Naive thymus-derived CD4-positive, alpha-beta T cell (primary cell): Measurements from ENCODE around the gene C3orf18. TPM values are rescaled to one million over a fixed set of nuclear protein-coding genes. Genes with fewer than 3 reads are reported as not detected.

ENCODE experiments used
- ATAC-seq: fragments of 150-1000 bp; cut with Tn5 transposase; 2 replicates; pipeline ENCODE4 v1.10.0; 2021; ENCODE audit warnings: mild to moderate bottlenecking, moderate library complexity
- CTCF ChIA-PET: fragments of 350-600 bp; sonication (Branson Sonifier 250); formaldehyde crosslinking; loops from one replicate; lab custom pipeline; 2021; ENCODE audit warnings: antibody characterized with exemption; lab: Charles Lee
- POLR2A ChIA-PET: fragments of 350-600 bp; sonication (Branson Sonifier 250); formaldehyde crosslinking; loops from one replicate; lab custom pipeline; 2021; ENCODE audit warnings: antibody characterized with exemption, inconsistent platforms; lab: Charles Lee
- DNase-seq, 9 donors: peaks; one replicate each; pipeline versions ENCODE4 v3.0.0 to v3.0.0-alpha.2; 2020 to 2022; ENCODE audit warnings: mixed read lengths in 1 of 9
- H3K27ac ChIP-seq: one replicate; pipeline ENCODE4 v1.7.0; 2013; ENCODE audit warnings: mild to moderate bottlenecking, low read depth, low read length, moderate library complexity
- H3K27me3 ChIP-seq, 2 donors: one replicate each; pipeline ENCODE4 v1.7.0; 2013; ENCODE audit warnings: low read length in 2 of 2, mild to moderate bottlenecking in 2 of 2, moderate library complexity in 2 of 2; ENCODE audit not compliant: control insufficient read depth in 2 of 2, insufficient read depth in 2 of 2
- H3K36me3 ChIP-seq, 3 experiments: 1 replicate in 2 of 3; 2 replicates in 1 of 3; pipeline ENCODE4 v1.7.0; 2013; ENCODE audit warnings: low read length in 3 of 3, mild to moderate bottlenecking in 3 of 3, moderate library complexity in 1 of 3; ENCODE audit not compliant: insufficient read depth in 3 of 3, control insufficient read depth in 2 of 3
- H3K4me1 ChIP-seq, 2 donors: one replicate each; pipeline ENCODE4 v1.7.0; 2013; ENCODE audit warnings: low read length in 2 of 2, mild to moderate bottlenecking in 2 of 2, moderate library complexity in 1 of 2; ENCODE audit not compliant: control insufficient read depth in 2 of 2, insufficient read depth in 2 of 2
- H3K4me3 ChIP-seq: 2 replicates; pipeline ENCODE4 v1.7.0; 2013; ENCODE audit warnings: mild to moderate bottlenecking, low read length
- H3K9me3 ChIP-seq, 3 experiments: 1 replicate in 2 of 3; 2 replicates in 1 of 3; pipeline ENCODE4 v1.7.0; 2013; ENCODE audit warnings: low read length in 3 of 3; ENCODE audit not compliant: control insufficient read depth in 2 of 3
- H3K27ac Mint-ChIP-seq, 9 donors: one replicate each; pipeline ENCODE4 v1.8.0; 2020 to 2022; ENCODE audit warnings: mixed read lengths in 9 of 9, mild to moderate bottlenecking in 8 of 9, moderate library complexity in 5 of 9, inconsistent platforms in 2 of 9
- H3K27me3 Mint-ChIP-seq, 5 donors: one replicate each; pipeline ENCODE4 v1.8.0; 2021 to 2022; ENCODE audit warnings: mixed read lengths in 5 of 5, mild to moderate bottlenecking in 1 of 5
- H3K36me3 Mint-ChIP-seq, 5 donors: one replicate each; pipeline ENCODE4 v1.8.0; 2020 to 2022; ENCODE audit warnings: mixed read lengths in 5 of 5, mild to moderate bottlenecking in 3 of 5, inconsistent platforms in 1 of 5
- H3K4me1 Mint-ChIP-seq, 7 donors: one replicate each; pipeline ENCODE4 v1.8.0; 2020 to 2022; ENCODE audit warnings: mixed read lengths in 7 of 7, mild to moderate bottlenecking in 3 of 7, inconsistent platforms in 1 of 7
- H3K4me3 Mint-ChIP-seq, 10 donors: one replicate each; pipeline ENCODE4 v1.8.0; 2020 to 2022; ENCODE audit warnings: mild to moderate bottlenecking in 10 of 10, mixed read lengths in 10 of 10, moderate library complexity in 6 of 10, inconsistent platforms in 2 of 10
- H3K9me3 Mint-ChIP-seq, 11 donors: one replicate each; pipeline ENCODE4 v1.8.0; 2020 to 2022; ENCODE audit warnings: mixed read lengths in 11 of 11, mild to moderate bottlenecking in 4 of 11, inconsistent platforms in 1 of 11, moderate library complexity in 1 of 11
- intact Hi-C, 2 donors: fragments of 100-400 bp; cut with micrococcal nuclease; formaldehyde crosslinking; loops; one replicate each; pipeline ENCODE4 v1.15.1; 2023
- polyA plus RNA-seq, 2 donors: library from polyadenylated mRNA; unstranded; fragments of 300-500 nt; fragmentation: Illumina TruSeq; gene quantifications; one replicate each; pipeline ENCODE4 v1.2.3, GENCODE V29; 2021
- total RNA-seq, 6 experiments: library from RNA in 5 of 6; stranded (reverse) in 5 of 6; gene quantifications; 1 replicate in 5 of 6; 2 replicates in 1 of 6; pipeline ENCODE4 v1.2.3 and lab custom pipeline; 2021 to 2026

C3orf18 gene
- total and polyA plus RNA-seq, 7 experiments from 2014 or later, result 11.1 to 67.5 (median 16.4) TPM

DNA sequence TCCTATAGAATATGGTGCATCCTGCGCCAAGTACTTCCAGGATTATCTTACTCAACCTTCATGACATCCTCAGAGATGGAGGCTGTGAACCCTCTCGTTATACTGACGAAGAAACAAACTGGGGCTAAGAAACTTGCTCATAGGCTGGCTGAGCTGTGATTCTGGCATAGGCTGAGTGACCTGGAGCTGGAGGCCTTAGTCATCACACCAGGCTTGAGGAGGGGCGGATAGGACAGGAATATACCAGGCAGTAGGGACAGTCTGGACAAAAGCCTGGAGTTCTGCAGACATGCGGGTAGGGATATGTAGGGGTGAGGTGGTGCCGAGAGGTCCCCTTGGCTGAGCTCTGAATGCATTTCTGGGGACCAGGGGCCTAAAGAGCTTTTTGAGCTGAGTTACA is 19.8 kb upstream of the C3orf18 start:
- Histone ChIP-seq H3K4me3 (no peak overlapping the region), H3K36me3 (peaks cover 0 to 22% (median 0%) of the 10 kb centered on the region in 3 experiments), H3K9me3 (no peaks in the 10 kb centered on the region), H3K4me1 (peaks cover 42 to 47% of the 10 kb centered on the region in 2 donors), H3K27ac (no peak overlapping the region), H3K27me3 (no peaks in the 10 kb centered on the region)
- ChIA-PET CTCF (interaction anchor here (0.9 to 11.1 kb wide), 4 partner anchors 11 to 24 kb away, joined by 3 to 268 read pairs (median 48); partner anchors contain the start of genes C3orf18, CISH, HEMK1 and MAPKAPK3), POLR2A (interaction anchor here (1.1 to 11.1 kb wide), 3 partner anchors 10 to 20 kb away, joined by 3 to 410 read pairs (median 130); partner anchors contain the start of genes C3orf18, CISH, HEMK1 and MAPKAPK3)
- peaks cover 27 to 85% (median 53%) of the 10 kb centered on the region in 7 donors for H3K4me1 Mint-ChIP-seq
- peaks cover 0 to 20% (median 3%) of the 10 kb centered on the region in 5 donors for H3K36me3 Mint-ChIP-seq
- H3K27me3 Mint-ChIP-seq, result no peaks in the 10 kb centered on the region
- DNase-seq (no peak), ATAC-seq (no peak)
- peak overlapping the region in 8 of 9 donors; percentile 37 to 95 (median 82) for H3K27ac Mint-ChIP-seq
- intact Hi-C loops, result no loop called here
- peak overlapping the region in 7 of 10 donors; percentile 6 to 67 (median 25) for H3K4me3 Mint-ChIP-seq
- no peaks in the 10 kb centered on the region for H3K9me3 Mint-ChIP-seq

DNA sequence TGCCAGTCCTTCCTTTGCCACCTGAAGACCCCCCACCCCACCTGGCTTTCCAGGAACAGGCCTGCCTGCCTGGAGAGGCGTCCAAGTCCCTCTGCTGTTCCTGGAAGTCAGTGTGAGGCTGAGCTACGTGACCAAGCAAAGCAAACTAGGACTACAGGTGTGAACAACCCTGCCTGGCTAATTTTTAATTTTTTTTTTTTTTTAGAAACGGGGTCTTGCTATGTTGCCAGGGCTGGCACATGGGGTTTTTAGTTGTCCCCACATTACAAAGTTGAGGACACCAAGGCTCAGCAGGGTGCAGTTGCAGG is 19.2 kb upstream of the C3orf18 start:
- peak overlapping the region in 5 of 9 donors; percentile 32 to 95 (median 82) for H3K27ac Mint-ChIP-seq
- intact Hi-C loops, result no loop called here
- ChIA-PET CTCF (interaction anchor here (1.0 to 11.1 kb wide), 4 partner anchors 16 to 67 kb away, joined by 3 to 268 read pairs (median 49); partner anchors contain the start of genes C3orf18, CISH, HEMK1 and MAPKAPK3), POLR2A (interaction anchor here (1.1 to 11.1 kb wide), 3 partner anchors 11 to 21 kb away, joined by 3 to 410 read pairs (median 130); partner anchors contain the start of genes C3orf18, CISH, HEMK1 and MAPKAPK3)
- Histone ChIP-seq H3K4me3 (no peak overlapping the region), H3K27me3 (no peaks in the 10 kb centered on the region), H3K27ac (no peak overlapping the region), H3K4me1 (peaks cover 41 to 44% of the 10 kb centered on the region in 2 donors), H3K36me3 (peaks cover 0 to 28% (median 0%) of the 10 kb centered on the region in 3 experiments), H3K9me3 (no peaks in the 10 kb centered on the region)
- H3K4me1 Mint-ChIP-seq, result peaks cover 26 to 83% (median 53%) of the 10 kb centered on the region in 7 donors
- ATAC-seq, result no peak
- peaks cover 0 to 22% (median 3%) of the 10 kb centered on the region in 5 donors for H3K36me3 Mint-ChIP-seq
- H3K9me3 Mint-ChIP-seq, result no peaks in the 10 kb centered on the region
- DNase-seq, result no peak
- H3K4me3 Mint-ChIP-seq, result peak overlapping the region in 1 of 10 donors; percentile 67
- no peaks in the 10 kb centered on the region for H3K27me3 Mint-ChIP-seq

DNA sequence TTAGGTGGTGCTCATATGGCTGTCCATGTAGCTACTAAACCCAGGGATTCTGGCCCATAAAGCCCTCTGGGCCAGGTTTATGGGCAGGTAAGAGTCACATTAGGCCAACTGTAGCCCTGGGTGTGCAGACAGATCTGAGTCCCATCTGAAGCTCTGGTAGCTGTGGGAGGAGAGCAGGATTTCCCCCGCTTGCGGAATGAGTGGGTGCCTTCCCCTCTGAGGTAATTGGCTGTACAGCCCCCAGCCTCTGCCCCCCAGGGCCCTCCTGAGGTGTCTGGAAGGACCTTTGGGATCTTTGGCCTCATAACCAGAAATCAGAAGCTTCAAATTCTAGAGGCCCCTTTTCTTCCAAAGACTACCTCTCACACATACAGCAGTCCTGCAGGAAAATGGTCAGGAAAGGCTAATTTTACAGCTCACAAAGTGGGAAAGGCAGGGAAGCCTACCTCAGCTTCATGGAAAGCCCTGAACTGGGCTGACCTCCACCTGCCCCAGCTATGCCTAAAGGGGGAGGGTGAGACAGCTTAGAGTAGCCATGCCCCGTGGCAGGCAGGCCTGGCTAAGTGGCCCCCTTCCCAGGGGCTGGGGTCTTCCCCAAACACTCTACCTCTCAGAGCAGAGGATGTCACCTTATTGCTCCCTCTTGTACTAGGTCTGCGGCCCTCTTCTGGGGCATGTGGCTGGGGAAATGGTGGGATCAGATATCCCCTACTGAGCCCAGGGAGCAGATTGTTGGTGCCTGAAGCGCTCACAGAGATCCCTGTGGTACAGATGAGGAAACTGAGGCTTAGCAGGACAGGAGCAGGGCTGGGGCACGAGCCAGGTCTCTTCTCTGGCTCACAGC is 18.6 kb upstream of the C3orf18 start:
- H3K4me1 ChIP-seq, result peaks cover 41 to 44% of the 10 kb centered on the region in 2 donors
- POLR2A ChIA-PET, result interaction anchor here (0.7 to 11.1 kb wide), 4 partner anchors 8 to 21 kb away, joined by 3 to 410 read pairs (median 67); partner anchors contain the start of genes C3orf18, CISH, HEMK1 and MAPKAPK3
- ATAC-seq, result no peak
- no peak overlapping the region for H3K4me3 ChIP-seq
- CTCF ChIA-PET, result interaction anchor here (0.7 to 11.1 kb wide), 5 partner anchors 9 to 68 kb away, joined by 3 to 268 read pairs (median 4); partner anchors contain the start of genes C3orf18, CISH, HEMK1 and MAPKAPK3
- intact Hi-C loops, result no loop called here
- H3K27ac ChIP-seq, result no peak overlapping the region
- Mint-ChIP-seq H3K4me3 (no peak overlapping the region), H3K27ac (peak overlapping the region in 4 of 9 donors; percentile 19 to 82 (median 62)), H3K27me3 (no peaks in the 10 kb centered on the region), H3K36me3 (peaks cover 3 to 26% (median 5%) of the 10 kb centered on the region in 5 donors), H3K4me1 (peaks cover 30 to 83% (median 54%) of the 10 kb centered on the region in 7 donors), H3K9me3 (no peaks in the 10 kb centered on the region)
- no peaks in the 10 kb centered on the region for H3K27me3 ChIP-seq
- peak in 1 of 9 donors; percentile 45 for DNase-seq
- peaks cover 0 to 34% (median 0%) of the 10 kb centered on the region in 3 experiments for H3K36me3 ChIP-seq
- H3K9me3 ChIP-seq, result no peaks in the 10 kb centered on the region

DNA sequence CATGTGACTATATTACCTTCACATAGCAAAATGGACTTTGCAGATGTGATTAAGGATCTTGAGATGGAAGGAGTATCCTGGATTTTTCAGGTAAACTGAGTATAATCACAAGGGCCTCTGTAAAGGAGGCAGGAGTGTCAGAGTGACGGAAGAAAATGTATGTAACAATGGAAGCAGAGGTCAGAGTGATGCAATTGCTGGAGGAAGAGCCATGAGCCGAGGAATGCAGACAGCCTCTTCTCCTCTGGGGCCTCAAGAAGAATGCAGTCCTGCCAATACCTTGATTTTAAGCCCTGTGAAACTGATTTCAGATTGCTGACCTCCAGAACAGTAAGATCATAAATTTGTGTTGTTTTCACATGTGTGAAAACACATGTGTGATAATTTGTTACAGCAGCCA is 16.8 kb upstream of the C3orf18 start:
- Mint-ChIP-seq H3K27ac (peak overlapping the region in 8 of 9 donors; percentile 11 to 71 (median 36)), H3K36me3 (peaks cover 3 to 35% (median 7%) of the 10 kb centered on the region in 5 donors), H3K4me1 (peaks cover 29 to 80% (median 51%) of the 10 kb centered on the region in 7 donors), H3K4me3 (no peak overlapping the region), H3K9me3 (no peaks in the 10 kb centered on the region), H3K27me3 (no peaks in the 10 kb centered on the region)
- no peak for DNase-seq
- CTCF ChIA-PET, result interaction anchor here (20.2 kb wide), 1 partner anchor 26 kb away, joined by 578 read pairs; the partner anchor contains the start of genes CISH and MAPKAPK3
- POLR2A ChIA-PET, result interaction anchor here (6.7 to 21.2 kb wide), 2 partner anchors 15 to 24 kb away, joined by 47 to 730 read pairs; partner anchors contain the start of genes C3orf18, CISH, HEMK1 and MAPKAPK3
- intact Hi-C loops, result no loop called here
- Histone ChIP-seq H3K27me3 (no peaks in the 10 kb centered on the region), H3K4me3 (no peak overlapping the region), H3K36me3 (peaks cover 0 to 46% (median 0%) of the 10 kb centered on the region in 3 experiments), H3K27ac (no peak overlapping the region), H3K9me3 (no peaks in the 10 kb centered on the region), H3K4me1 (peaks cover 33 to 44% of the 10 kb centered on the region in 2 donors)
- ATAC-seq, result no peak

DNA sequence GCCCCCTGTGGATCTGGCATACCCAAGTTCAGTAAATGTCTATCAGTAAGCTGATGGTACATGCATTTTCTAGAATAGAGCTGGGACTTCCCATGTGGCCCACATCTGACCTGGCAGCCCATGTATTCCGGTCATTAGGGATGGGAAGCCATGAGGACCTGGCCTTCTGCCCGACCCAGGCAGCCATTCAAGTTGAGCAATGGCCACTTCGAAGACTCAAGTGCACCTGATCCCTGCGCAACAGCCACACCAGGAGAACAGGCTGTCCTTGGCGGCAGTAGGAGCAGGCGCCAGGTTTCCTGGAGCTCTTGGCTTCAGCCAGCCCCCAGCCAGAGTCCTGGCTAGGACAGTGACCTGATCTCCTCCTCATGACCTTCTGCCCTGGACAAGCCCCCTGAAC is 16.4 kb upstream of the C3orf18 start:
- CTCF ChIA-PET, result interaction anchor here (20.2 kb wide), 1 partner anchor 26 kb away, joined by 578 read pairs; the partner anchor contains the start of genes CISH and MAPKAPK3

DNA sequence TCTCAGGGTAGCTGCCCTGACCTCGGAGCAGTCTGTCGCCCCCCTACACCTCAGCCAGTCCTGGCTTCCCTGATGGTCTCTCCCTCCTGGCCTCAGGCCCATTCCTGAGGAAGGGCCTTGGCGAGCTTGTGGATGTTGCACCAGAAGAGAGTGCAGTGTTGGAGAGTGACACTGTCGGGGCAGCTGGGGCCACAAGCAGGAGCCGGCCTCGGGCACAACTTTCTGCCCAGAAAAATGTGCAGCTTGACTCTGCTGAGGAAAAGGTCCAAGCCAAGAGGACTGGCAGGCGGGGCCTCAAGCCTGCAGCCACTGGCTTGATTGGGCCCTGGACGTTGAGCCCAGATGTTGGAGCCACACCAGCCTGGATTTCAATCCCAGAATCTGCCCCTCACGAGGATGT is 14.5 kb upstream of the C3orf18 start:
- Histone ChIP-seq H3K36me3 (peaks cover 0 to 69% (median 4%) of the 10 kb centered on the region in 3 experiments), H3K9me3 (no peaks in the 10 kb centered on the region), H3K4me3 (no peak overlapping the region), H3K27me3 (no peaks in the 10 kb centered on the region), H3K4me1 (peaks cover 16 to 21% of the 10 kb centered on the region in 2 donors), H3K27ac (peak overlapping the region; percentile 42)
- no peaks in the 10 kb centered on the region for H3K27me3 Mint-ChIP-seq
- ATAC-seq (no peak), DNase-seq (no peak)
- POLR2A ChIA-PET, result interaction anchor here (6.7 to 21.2 kb wide), 3 partner anchors 9 to 26 kb away, joined by 47 to 730 read pairs (median 78); partner anchors contain the start of genes C3orf18, CISH, HEMK1 and MAPKAPK3
- peak overlapping the region in 2 of 10 donors; percentile 45 to 68 for H3K4me3 Mint-ChIP-seq
- peaks cover 3 to 47% (median 11%) of the 10 kb centered on the region in 5 donors for H3K36me3 Mint-ChIP-seq
- peaks cover 14 to 74% (median 30%) of the 10 kb centered on the region in 7 donors for H3K4me1 Mint-ChIP-seq
- CTCF ChIA-PET, result interaction anchor here (2.0 to 20.2 kb wide), 4 partner anchors 10 to 28 kb away, joined by 8 to 578 read pairs (median 12); partner anchors contain the start of genes CISH, HEMK1 and MAPKAPK3
- peak overlapping the region in 6 of 9 donors; percentile 16 to 84 (median 72) for H3K27ac Mint-ChIP-seq
- intact Hi-C loops, result no loop called here
- H3K9me3 Mint-ChIP-seq, result no peaks in the 10 kb centered on the region

More for the DNA sequence above, 16.4 kb upstream of the C3orf18 start:
- POLR2A ChIA-PET, result interaction anchor here (1.0 to 21.2 kb wide), 3 partner anchors 10 to 24 kb away, joined by 4 to 730 read pairs (median 47); partner anchors contain the start of genes C3orf18, CISH, HEMK1 and MAPKAPK3
- Mint-ChIP-seq H3K36me3 (peaks cover 3 to 38% (median 10%) of the 10 kb centered on the region in 5 donors), H3K27me3 (no peaks in the 10 kb centered on the region), H3K27ac (peak overlapping the region in 8 of 9 donors; percentile 11 to 83 (median 46)), H3K4me1 (peaks cover 27 to 82% (median 48%) of the 10 kb centered on the region in 7 donors), H3K9me3 (no peaks in the 10 kb centered on the region), H3K4me3 (no peak overlapping the region)
- H3K4me1 ChIP-seq, result peaks cover 28 to 39% of the 10 kb centered on the region in 2 donors
- peaks cover 0 to 51% (median 0%) of the 10 kb centered on the region in 3 experiments for H3K36me3 ChIP-seq
- no peak overlapping the region for H3K27ac ChIP-seq
- no peak overlapping the region for H3K4me3 ChIP-seq
- ATAC-seq (no peak), DNase-seq (no peak)
- intact Hi-C loops, result no loop called here
- no peaks in the 10 kb centered on the region for H3K9me3 ChIP-seq
- H3K27me3 ChIP-seq, result no peaks in the 10 kb centered on the region
